ENCODE measurements around the gene TEP1. TPM values are rescaled to one million over a fixed set of nuclear protein-coding genes. Genes with fewer than 3 reads are reported as not detected.

TEP1 gene
- total RNA-seq, 1 experiment from 2014 or later = 30.4 TPM

DNA sequence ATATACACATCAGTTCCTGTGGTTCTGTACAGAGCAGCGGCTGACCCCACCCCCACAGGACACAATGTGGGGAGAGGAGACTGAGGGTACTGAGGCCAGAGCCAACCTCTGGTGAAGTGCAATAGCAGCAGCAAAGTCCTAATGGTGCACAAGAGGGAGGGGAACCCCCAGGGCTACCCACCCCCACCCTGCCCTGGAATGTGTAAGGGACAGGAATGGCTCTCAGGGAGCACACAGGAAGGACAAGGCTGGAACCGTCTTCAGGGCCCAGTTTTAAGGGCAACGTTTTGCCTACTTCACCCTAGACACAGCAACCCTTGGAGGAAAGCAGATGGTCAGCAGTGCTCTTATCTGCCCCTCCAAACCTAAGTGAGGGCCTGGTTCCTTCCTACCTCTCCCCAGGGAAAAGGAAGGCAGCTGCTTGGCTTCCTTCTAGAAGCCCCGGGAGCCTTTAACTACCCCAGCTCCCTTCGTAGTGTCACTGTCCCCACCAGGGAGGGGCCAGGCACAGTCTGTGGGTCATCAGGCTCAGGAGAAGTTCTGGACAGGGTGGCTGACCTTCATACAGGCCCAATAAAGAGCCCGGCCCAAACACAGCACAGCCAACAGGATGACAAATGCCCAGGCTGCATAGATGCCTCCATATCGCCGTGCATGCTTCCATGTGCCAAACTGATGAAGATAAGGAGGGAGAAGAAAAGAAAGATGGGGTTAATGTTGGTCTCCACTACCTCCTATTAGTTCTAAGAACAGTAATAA, 44.9 kb upstream of the TEP1 start:
- intact Hi-C loops (cut with micrococcal nuclease; ENCODE audit: unreplicated experiment) = loop anchor here (5.0 kb wide), 1 partner anchor 116 kb away; the partner anchor contains the start of gene PARP2
- H3K4me1 Mint-ChIP-seq (ENCODE audit: low read depth, unreplicated experiment) = peaks cover 19% of the 10 kb centered on the region
- no peaks in the 10 kb centered on the region for H3K27me3 Mint-ChIP-seq (ENCODE audit: unreplicated experiment)
- DNase-seq = no peak
- TF ChIP-seq CTCF (IDR thresholded peaks at IDR 0.05; ENCODE audit: unreplicated experiment) = no peak
- peaks cover 37% of the 10 kb centered on the region for H3K36me3 Mint-ChIP-seq (ENCODE audit: insufficient read depth, unreplicated experiment)
- peak overlapping the region; percentile 64 for H3K27ac Mint-ChIP-seq (ENCODE audit: unreplicated experiment)
- no peak overlapping the region for H3K4me3 Mint-ChIP-seq (ENCODE audit: low read depth, unreplicated experiment)
- CTCF ChIA-PET = no interaction called here
- no TSS peak for BruUV-seq (replicated peaks)
- no peaks in the 10 kb centered on the region for H3K9me3 Mint-ChIP-seq (ENCODE audit: low read depth, unreplicated experiment)

- Mint-ChIP-seq H3K9me3 (ENCODE audit: low read depth, unreplicated experiment) (no peaks in the 10 kb centered on the region), H3K4me3 (ENCODE audit: low read depth, unreplicated experiment) (no peak overlapping the region), H3K36me3 (ENCODE audit: insufficient read depth, unreplicated experiment) (peaks cover 40% of the 10 kb centered on the region), H3K27ac (ENCODE audit: unreplicated experiment) (peak overlapping the region; percentile 64), H3K27me3 (ENCODE audit: unreplicated experiment) (no peaks in the 10 kb centered on the region), H3K4me1 (ENCODE audit: low read depth, unreplicated experiment) (peaks cover 17% of the 10 kb centered on the region)
- intact Hi-C loops (cut with micrococcal nuclease; ENCODE audit: unreplicated experiment) = loop anchor here (5.0 kb wide), 1 partner anchor 115 kb away; the partner anchor contains the start of gene PARP2
- TF ChIP-seq CTCF (IDR thresholded peaks at IDR 0.05; ENCODE audit: unreplicated experiment) = no peak
- no TSS peak for BruUV-seq (replicated peaks)
- CTCF ChIA-PET = no interaction called here
- DNase-seq = no peak
Observed at GRCh38 chr14:20456971-20457370, 43.7 kb upstream of the TEP1 start.

GRCh38 chr14:20455355-20456300, 42.3 kb upstream of the TEP1 start:
- CTCF ChIA-PET = interaction anchor here (0.6 to 2.4 kb wide), 6 partner anchors 14 to 542 kb away, joined by 3 to 14 read pairs (median 4); partner anchors contain the start of genes PARP2 and PNP
- peaks cover 26% of the 10 kb centered on the region for H3K36me3 Mint-ChIP-seq (ENCODE audit: insufficient read depth, unreplicated experiment)
- DNase-seq = no peak
- H3K9me3 Mint-ChIP-seq (ENCODE audit: low read depth, unreplicated experiment) = no peaks in the 10 kb centered on the region
- BruUV-seq (replicated peaks) = TSS peak; percentile 82
- intact Hi-C loops (cut with micrococcal nuclease; ENCODE audit: unreplicated experiment) = loop anchor here (1.0 to 5.0 kb wide), 3 partner anchors 41 to 154 kb away; partner anchors contain the start of gene PARP2
- peaks cover 11% of the 10 kb centered on the region for H3K4me1 Mint-ChIP-seq (ENCODE audit: low read depth, unreplicated experiment)
- no peaks in the 10 kb centered on the region for H3K27me3 Mint-ChIP-seq (ENCODE audit: unreplicated experiment)
- no peak overlapping the region for H3K27ac Mint-ChIP-seq (ENCODE audit: unreplicated experiment)
- no peak overlapping the region for H3K4me3 Mint-ChIP-seq (ENCODE audit: low read depth, unreplicated experiment)
- no peak for TF ChIP-seq CTCF (IDR thresholded peaks at IDR 0.05; ENCODE audit: unreplicated experiment)
